CD4-positive, alpha-beta T cell treated with Interferon alpha-2 for 1 hour (primary cell): ENCODE measurements around the gene SIRT3.

Experiments used
- DNase-seq, 2 donors: peaks; one replicate each; pipeline ENCODE4 v3.0.0-alpha.2; 2020 to 2022

SIRT3 gene

DNA sequence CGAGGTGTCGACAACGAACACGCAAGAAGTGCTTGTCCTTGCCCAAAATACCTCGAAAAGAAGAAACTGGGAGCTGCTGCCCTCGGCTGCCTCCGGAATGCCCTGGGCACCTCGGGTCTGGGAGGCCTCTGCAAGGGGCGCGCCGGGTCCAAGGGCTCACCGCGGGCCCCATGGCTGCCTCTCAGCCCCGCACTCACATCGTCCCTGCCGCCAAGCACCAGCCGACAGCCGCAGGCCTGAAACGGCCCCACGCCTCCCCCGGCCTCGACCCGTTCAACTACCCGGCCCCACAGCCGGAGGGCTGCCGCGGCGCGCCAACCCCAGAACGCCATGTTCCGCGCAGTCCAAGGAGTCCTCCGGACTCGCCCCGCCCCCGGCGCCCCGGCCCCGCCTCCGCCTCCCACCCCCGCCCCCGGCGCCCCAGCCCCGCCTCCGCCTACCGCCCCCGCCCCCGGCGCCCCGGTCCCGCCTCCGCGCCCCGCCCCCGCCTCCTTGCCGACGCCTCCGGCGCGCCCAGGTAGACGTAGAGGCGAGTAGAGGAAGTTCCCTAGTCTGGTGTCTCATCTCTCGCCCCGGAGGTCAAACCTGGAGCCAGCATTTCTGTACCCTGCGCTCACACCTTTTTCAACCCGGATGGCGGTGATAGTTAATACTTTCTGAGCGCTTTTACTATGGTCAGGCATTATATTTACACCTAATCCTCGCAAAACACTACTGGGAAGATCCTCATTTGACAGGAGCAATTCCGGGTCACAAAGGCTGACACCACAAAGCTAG lies at the start of gene SIRT3:
Gene SIRT3 (minus strand): TSS at position 346 of the 777 bp plus-strand sequence. CDS start 14 bp downstream, at position 332.
- peak; percentile 88 to 91 for DNase-seq

- DNase-seq: no peak
These were observed 49.7 kb upstream of the SIRT3 start for GRCh38 chr11:285894-286220.

GRCh38 chr11:285021-285893 lies 49.1 kb upstream of the SIRT3 start:
- DNase-seq: no peak

- no peak for DNase-seq
These were observed 48.2 kb upstream of the SIRT3 start for GRCh38 chr11:284105-285020.

DNA sequence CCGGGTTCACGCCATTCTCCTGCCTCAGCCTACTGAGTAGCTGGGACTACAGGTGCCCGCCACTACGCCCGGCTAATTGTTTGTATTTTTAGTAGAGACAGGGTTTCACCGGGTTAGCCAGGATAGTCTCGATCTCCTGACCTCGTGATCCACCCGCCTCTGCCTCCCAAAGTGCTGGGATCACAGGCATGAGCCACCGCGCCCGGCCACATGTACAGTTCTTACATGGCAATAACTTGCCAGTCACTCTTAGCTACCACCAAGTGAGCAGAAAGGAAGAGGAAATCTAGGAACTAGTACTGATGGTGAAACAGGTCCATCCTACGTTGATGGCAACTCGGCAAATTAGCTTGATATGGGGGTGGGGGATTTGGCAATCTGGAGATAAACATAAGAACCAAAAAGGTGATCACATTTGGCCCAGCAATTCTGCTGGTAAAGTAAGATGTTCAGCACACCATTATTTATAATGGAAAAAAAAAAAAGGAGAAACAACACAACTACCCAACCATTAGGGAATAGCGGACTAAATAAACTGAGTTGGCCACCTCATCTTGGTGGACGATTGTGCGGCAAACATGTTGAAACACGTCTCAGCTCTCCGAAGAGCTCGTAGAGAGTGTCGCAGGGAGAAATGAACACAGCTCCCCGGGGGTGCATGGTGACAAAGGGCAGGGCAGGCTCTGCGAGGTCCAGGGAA lies 47.4 kb upstream of the SIRT3 start:
- no peak for DNase-seq

GRCh38 chr11:282630-283360 lies 46.7 kb upstream of the SIRT3 start:
- no peak for DNase-seq

GRCh38 chr11:282171-282570 lies 46.0 kb upstream of the SIRT3 start:
- DNase-seq: no peak

DNA sequence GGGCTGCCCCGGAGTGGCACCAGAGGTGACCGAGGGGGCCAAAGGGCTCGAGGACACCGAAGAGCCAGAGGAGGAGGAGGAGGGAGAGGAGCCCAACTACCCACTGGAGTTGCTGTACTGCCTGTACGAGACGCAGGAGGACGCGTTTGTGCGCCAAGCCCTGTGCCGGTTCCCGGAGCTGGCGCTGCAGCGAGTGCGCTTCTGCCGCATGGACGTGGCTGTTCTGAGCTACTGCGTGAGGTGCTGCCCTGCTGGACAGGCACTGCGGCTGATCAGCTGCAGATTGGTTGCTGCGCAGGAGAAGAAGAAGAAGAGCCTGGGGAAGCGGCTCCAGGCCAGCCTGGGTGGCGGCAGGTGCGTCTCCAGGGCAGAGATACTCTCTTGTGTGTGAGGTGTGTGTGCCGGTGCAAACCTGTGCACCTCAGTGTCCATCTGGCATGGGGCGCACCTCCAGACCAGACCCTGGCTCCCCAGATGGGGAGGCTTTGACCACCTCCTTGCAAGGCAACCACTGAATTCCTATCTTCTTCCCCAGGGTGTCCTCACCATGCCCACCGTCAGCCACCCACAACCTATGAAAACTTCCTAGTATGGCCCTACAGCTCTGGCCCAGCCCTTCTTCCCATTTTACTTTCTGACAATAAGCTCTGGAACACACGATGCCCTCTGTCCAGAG lies 45.5 kb upstream of the SIRT3 start:
- DNase-seq: no peak

- DNase-seq: peak in 1 of 2 donors; percentile 32
These were observed 44.8 kb upstream of the SIRT3 start for GRCh38 chr11:280706-281485.

DNA sequence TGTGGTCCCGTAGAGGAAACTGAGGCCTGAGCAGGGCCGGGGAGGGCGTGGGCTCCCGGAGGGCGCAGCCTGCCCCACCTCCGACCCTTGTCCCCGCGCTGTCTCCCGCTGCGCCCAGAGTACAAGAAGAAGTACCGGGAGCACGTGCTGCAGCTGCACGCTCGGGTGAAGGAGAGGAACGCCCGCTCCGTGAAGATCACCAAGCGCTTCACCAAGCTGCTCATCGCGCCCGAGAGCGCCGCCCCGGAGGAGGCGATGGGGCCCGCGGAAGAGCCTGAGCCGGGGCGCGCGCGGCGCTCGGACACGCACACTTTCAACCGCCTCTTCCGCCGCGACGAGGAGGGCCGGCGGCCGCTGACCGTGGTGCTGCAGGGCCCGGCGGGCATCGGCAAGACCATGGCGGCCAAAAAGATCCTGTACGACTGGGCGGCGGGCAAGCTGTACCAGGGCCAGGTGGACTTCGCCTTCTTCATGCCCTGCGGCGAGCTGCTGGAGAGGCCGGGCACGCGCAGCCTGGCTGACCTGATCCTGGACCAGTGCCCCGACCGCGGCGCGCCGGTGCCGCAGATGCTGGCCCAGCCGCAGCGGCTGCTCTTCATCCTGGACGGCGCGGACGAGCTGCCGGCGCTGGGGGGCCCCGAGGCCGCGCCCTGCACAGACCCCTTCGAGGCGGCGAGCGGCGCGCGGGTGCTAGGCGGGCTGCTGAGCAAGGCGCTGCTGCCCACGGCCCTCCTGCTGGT lies 44.0 kb upstream of the SIRT3 start:
- DNase-seq: peak; percentile 55

- DNase-seq: no peak
These were observed 43.2 kb upstream of the SIRT3 start for GRCh38 chr11:279040-279965.

GRCh38 chr11:278001-278951 lies 42.1 kb upstream of the SIRT3 start, which contains the start of gene NLRP6:
Gene NLRP6 (plus strand): TSS chr11:278407. CDS start chr11:278570, 163 bp downstream.
- DNase-seq: no peak

DNA sequence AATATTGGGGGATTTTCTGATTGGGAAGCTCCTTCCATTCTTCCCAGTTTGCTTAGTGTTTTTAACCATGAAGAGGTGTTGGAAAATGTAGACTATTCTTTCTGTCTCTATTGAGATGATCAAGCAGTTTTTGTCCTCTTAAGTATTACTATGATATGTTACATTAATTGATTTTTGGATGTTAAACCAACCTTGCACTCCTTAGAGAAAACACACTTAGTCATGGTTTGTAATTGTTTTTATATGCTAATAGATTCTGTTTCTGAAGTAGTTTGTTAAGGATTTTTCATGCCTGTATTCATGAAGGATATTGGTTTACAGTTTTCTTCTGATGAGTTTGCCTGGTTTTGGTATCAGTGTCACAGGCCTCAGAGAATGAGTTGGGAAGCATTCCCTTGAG lies 40.1 kb upstream of the SIRT3 start:
- DNase-seq: no peak

DNA sequence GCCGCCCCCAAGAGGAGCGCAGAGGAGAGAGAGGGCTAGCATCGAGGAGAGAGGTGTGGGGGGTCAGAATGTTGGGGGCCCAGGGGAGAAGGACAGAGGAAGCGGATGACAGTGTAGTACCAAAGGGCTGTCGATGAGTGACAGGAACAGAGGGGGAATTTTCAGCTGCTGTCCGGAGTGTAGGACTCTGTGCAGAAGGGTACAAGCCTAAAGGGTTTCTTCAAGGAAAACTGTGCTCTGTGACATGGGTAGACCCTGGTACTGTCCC lies 36.7 kb upstream of the SIRT3 start:
- no peak for DNase-seq

GRCh38 chr11:272195-272930 lies 36.2 kb upstream of the SIRT3 start:
- DNase-seq: no peak

- DNase-seq: no peak
These were observed 35.2 kb upstream of the SIRT3 start for GRCh38 chr11:271319-271715.
